HTERT RPE-1 (cell line): ENCODE measurements around the gene SF1.

Experiments
- in situ Hi-C: fragments of 300-500 bp; cut with MboI; formaldehyde crosslinking; loops from 4 replicates; pipeline ENCODE4 v1.14.3; 2020; ENCODE audit warnings: low sequenced_read_pairs

Gene SF1

GRCh38 chr11:64786308-64786707 is 8.0 kb upstream of the SF1 start:
- in situ Hi-C loops: no loop called here

- in situ Hi-C loops: no loop called here
Measured at GRCh38 chr11:64784813-64785581, 6.7 kb upstream of the SF1 start.

GRCh38 chr11:64778223-64778472 is 194 bp downstream of the SF1 start:
- in situ Hi-C loops: no loop called here

- in situ Hi-C loops: no loop called here
Measured at GRCh38 chr11:64777449-64778222, 706 bp downstream of the SF1 start.

GRCh38 chr11:64776875-64777274 is 1.5 kb downstream of the SF1 start:
- in situ Hi-C loops: no loop called here

GRCh38 chr11:64776425-64776824 is 1.9 kb downstream of the SF1 start:
- in situ Hi-C loops: no loop called here

GRCh38 chr11:64774144-64774543 is 4.2 kb downstream of the SF1 start:
- in situ Hi-C loops: no loop called here

GRCh38 chr11:64772303-64773018 is 5.9 kb downstream of the SF1 start:
- in situ Hi-C loops: no loop called here

GRCh38 chr11:64771861-64772260 is 6.5 kb downstream of the SF1 start:
- in situ Hi-C loops: no loop called here

- in situ Hi-C loops: no loop called here
Measured at GRCh38 chr11:64770120-64770519, 8.2 kb downstream of the SF1 start.

- in situ Hi-C loops: no loop called here
Measured at GRCh38 chr11:64769283-64769682, 9.1 kb downstream of the SF1 start.

GRCh38 chr11:64768300-64768694 is 10.0 kb downstream of the SF1 start:
- in situ Hi-C loops: no loop called here

GRCh38 chr11:64767344-64768299 is 10.7 kb downstream of the SF1 start:
- in situ Hi-C loops: no loop called here

- in situ Hi-C loops: no loop called here
Measured at GRCh38 chr11:64766881-64767280, 11.5 kb downstream of the SF1 start.

- in situ Hi-C loops: no loop called here
Measured at GRCh38 chr11:64765851-64766665, 12.3 kb downstream of the SF1 start.

GRCh38 chr11:64765291-64765850 is 13.0 kb downstream of the SF1 start:
- in situ Hi-C loops: no loop called here

GRCh38 chr11:64764753-64765152 is 13.6 kb downstream of the SF1 start:
- in situ Hi-C loops: no loop called here

GRCh38 chr11:64764040-64764611 is 14.2 kb downstream of the SF1 start:
- in situ Hi-C loops: no loop called here

GRCh38 chr11:64763526-64764039 is 14.8 kb downstream of the SF1 start:
- in situ Hi-C loops: no loop called here
